Fibroblast of the aortic adventitia (primary cell): ENCODE measurements around the gene AP3S1. TPM values are rescaled to one million over a fixed set of nuclear protein-coding genes. Genes with fewer than 3 reads are reported as not detected.
"Not testable (repeated sequence)": the region's sequence is repeated elsewhere in the genome, so short reads cannot be mapped to it uniquely, and the experiment has no call there.

Experiments
- DNase-seq: peaks from one replicate; pipeline ENCODE4 v3.0.0-alpha.2; 2010; ENCODE audit warnings: low read depth
- H3K4me3 ChIP-seq: 2 replicates; pipeline ENCODE4 v1.5.1; 2011; ENCODE audit warnings: low read depth, mild to moderate bottlenecking, control low read depth, low read length, moderate library complexity
- total RNA-seq: library from RNA; depleted of rRNA; stranded (reverse); fragments of >200 nt; gene quantifications from 2 replicates; pipeline ENCODE4 v1.2.3, GENCODE V29; 2012; ENCODE audit warnings: low replicate concordance
- TF ChIP-seq, protein P1 (sequence below): IDR thresholded peaks from 2 replicates; pipeline ENCODE4 v1.5.1; 2011; ENCODE audit warnings: mild to moderate bottlenecking, low read length, control low read depth, inconsistent platforms; ENCODE audit not compliant: insufficient read depth

The AP3S1 gene
- total RNA-seq, 1 donor = 237 TPM

DNA sequence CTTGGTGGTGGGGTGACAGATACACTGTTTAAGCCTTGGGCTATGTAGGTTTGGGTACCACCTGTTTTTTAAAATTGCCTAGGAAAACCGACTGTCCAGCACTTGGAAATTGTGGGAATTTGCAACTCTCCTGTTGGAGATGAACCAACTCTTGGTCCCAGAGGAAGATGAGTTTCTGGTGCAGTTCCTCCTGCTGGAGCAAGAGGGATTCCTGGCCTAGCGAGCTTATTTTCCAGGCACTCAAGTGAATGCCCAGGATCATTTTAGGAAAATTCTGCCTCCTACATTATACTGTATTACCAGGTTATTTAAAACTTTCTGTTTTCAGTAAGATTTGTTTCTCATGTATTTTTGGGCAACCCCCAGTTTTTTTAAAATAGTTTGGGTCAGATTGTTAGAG lies 33.7 kb downstream of the AP3S1 start:
- TF ChIP-seq, protein P1, sequence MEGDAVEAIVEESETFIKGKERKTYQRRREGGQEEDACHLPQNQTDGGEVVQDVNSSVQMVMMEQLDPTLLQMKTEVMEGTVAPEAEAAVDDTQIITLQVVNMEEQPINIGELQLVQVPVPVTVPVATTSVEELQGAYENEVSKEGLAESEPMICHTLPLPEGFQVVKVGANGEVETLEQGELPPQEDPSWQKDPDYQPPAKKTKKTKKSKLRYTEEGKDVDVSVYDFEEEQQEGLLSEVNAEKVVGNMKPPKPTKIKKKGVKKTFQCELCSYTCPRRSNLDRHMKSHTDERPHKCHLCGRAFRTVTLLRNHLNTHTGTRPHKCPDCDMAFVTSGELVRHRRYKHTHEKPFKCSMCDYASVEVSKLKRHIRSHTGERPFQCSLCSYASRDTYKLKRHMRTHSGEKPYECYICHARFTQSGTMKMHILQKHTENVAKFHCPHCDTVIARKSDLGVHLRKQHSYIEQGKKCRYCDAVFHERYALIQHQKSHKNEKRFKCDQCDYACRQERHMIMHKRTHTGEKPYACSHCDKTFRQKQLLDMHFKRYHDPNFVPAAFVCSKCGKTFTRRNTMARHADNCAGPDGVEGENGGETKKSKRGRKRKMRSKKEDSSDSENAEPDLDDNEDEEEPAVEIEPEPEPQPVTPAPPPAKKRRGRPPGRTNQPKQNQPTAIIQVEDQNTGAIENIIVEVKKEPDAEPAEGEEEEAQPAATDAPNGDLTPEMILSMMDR = peak; percentile 18
- DNase-seq = no peak
- no peak overlapping the region for H3K4me3 ChIP-seq

DNA sequence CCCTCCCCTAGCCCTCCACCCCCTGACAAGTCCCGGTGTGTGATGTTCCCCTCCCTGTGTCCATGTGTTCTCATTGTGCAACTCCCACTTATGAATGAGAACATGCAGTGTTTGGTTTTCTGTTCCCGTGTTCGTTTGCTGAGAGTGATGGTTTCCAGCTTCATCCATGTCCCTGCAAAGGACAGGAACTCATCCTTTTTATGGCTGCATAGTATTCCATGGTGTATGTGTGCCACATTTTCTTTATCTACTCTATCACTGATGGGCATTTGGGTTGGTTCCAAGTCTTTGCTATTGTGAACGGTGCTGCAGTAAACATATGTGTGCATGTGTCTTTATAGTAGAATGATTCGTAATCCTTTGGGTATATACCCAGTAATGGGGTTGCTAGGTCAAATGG lies 35.6 kb downstream of the AP3S1 start:
- not testable (repeated sequence) for H3K4me3 ChIP-seq, DNase-seq

DNA sequence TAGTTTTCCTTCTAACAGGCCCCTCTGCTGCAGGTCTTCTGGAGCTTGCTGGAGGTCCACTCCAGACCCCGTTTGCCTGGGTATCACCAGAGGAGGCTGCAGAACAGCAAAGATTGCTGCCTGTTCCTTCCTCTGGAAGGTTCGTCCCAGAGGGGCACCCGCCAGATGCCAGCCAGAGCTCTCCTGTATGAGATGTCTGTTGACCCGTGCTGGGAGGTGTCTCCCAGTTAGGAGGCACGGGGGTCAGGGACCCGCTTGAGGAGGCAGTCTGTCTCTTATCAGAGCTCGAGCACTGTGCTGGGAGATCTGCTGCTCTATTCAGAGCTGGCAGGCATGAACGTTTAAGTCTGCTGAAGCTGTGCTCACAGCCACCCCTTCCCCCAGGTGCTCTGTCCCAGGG lies 40.7 kb downstream of the AP3S1 start:
- not testable (repeated sequence) for H3K4me3 ChIP-seq, DNase-seq

DNA sequence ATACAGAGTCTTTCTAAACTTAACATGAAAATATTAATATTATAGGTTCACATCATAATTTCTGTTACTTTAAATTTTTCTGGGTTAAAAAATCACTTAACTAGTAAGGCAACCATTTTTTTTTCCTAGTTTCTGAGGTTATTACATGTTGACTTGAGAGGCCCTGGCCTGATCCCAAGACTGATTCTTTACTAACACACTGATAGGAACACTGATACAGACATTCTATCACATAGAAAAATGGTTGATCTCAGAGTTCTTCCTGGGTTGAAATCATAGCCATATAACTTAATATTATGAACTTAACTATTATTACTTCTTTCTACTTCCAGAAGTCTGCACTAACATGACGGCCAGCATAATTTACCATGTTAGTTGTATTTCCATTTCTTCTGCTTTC lies 43.0 kb downstream of the AP3S1 start:
- TF ChIP-seq, protein P1 = no peak
- DNase-seq = no peak
- H3K4me3 ChIP-seq = no peak overlapping the region

DNA sequence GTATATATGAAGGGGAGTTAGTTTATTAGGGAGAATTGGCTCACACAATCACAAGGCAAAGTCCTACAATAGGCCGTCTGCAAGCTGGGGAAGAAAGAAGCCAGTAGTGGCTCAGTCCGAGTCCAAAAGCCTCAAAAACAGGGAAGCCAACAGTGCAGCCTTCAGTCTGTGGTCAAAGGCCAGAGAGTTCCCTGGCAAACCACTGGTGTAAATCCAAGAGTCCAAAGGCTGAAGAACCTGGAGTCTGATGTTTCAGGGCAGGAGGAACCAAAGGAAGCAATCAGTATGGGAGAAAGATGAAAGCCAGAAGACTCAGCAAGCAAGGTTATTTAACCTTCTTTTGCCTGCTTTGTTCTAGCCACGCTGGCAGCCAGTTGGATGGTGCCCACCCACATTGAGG lies 43.5 kb downstream of the AP3S1 start:
- not testable (repeated sequence) for H3K4me3 ChIP-seq, DNase-seq

DNA sequence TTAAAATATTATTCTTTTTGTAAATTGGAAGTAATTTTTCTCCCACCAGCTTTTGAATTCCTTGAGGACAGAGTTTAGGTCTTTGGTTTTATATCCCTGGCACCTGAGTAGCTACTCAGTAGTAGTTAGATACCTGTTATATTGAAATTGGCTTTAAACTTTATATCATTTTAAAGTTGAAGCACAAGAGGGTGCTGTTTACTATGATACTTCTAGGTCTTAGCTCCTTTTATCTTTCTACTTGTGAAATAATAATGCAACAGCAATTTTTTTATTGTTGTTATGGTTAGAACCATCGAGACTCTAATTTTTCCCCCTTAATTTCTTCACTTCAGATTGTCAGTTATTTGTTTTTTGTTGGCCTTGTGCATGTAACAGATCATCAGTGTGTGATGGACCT lies 46.3 kb downstream of the AP3S1 start:
- DNase-seq = peak; percentile 68
- TF ChIP-seq, protein P1 = peak; percentile 18
- H3K4me3 ChIP-seq = no peak overlapping the region

DNA sequence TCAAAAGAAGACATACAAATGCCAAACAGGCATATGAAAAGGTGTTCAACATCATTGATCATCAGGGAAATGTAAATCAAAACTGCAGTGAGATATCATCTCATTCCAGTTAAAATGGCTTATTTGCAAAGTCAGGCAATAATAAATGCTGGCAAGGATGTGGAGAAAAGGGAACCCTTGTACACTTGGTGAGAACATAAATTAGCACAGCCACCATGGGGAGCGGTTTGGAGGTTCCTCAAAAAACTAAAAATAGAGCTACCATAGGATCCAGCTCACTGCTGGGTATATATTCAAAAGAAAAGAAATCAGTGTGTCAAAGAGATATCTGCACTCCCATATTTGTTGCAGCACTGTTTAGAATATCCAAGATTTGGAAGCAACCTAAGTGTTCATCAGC lies 50.3 kb downstream of the AP3S1 start:
- TF ChIP-seq, protein P1 = no peak

DNA sequence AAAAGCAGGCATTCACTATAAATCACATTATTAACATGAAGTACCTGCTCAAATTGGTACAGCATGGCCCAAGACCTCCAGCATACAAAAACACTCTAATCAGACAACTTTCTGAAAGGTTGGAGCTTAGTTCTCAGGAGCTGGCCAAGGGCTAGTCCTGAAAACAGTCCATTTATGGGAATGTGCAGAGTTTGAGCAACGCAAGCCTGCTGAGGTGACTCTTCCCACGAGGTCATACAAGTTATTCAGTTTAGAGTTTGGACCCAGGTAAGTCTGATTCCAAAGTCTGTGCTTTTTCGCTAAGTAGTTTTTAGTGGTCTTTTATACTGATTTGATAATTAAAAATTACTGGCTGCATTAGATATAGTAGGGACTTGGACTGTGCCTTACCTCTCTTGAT lies 52.6 kb downstream of the AP3S1 start:
- TF ChIP-seq, protein P1 = no peak
- no peak for DNase-seq
- H3K4me3 ChIP-seq = no peak overlapping the region

More for the DNA sequence above, 50.3 kb downstream of the AP3S1 start:
- DNase-seq = no peak
- H3K4me3 ChIP-seq = no peak overlapping the region

DNA sequence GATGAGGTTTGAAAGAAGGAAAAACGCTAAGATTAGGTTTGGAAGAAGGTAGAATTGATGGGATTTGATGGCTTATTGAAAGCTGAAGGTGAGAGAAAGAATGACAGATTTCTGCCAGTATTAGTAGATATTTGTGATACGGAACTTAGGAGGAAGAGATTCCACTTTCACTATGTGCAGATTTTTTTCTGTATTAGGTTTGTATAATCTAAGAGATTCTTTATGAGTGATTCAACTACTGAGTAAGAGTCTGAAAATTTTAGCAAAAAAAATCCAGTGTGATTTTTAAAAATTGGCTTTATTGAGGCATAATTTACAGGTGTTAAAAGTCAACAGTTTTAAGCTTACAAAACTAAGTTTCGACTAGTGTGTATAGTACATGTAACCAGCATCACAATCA lies 54.1 kb downstream of the AP3S1 start:
- DNase-seq = peak; percentile 36
- no peak overlapping the region for H3K4me3 ChIP-seq

More for the DNA sequence above, 54.1 kb downstream of the AP3S1 start:
- TF ChIP-seq, protein P1 = no peak
